T-helper 2 cell (primary cell): ENCODE results near the gene PTH.

Source experiments
- DNase-seq, 5 experiments: peaks; one replicate each; pipeline versions ENCODE4 v3.0.0 to v3.0.0-alpha.2; 2012 to 2022
- total RNA-seq, 2 donors: gene quantifications; one replicate each; lab custom pipeline; 2026; lab: John Stamatoyannopoulos, UW

Gene PTH
- total RNA-seq = 0 reads per million in 2 donors

- DNase-seq = no peak
These were observed at the start of gene PTH for GRCh38 chr11:13495929-13496328. TSS of gene PTH (minus strand) at chr11:13495997. CDS start at chr11:13492855, 3,142 bp downstream.

GRCh38 chr11:13538044-13538443, 42.2 kb upstream of the PTH start:
- DNase-seq = no peak

GRCh38 chr11:13535819-13536218, 40.0 kb upstream of the PTH start:
- no peak for DNase-seq

GRCh38 chr11:13534358-13534757, 38.6 kb upstream of the PTH start:
- DNase-seq = no peak

GRCh38 chr11:13525257-13525656, 29.5 kb upstream of the PTH start:
- DNase-seq = no peak

GRCh38 chr11:13503393-13503792, 7.6 kb upstream of the PTH start:
- DNase-seq = no peak

GRCh38 chr11:13502492-13502891, 6.7 kb upstream of the PTH start:
- no peak for DNase-seq

- DNase-seq = no peak
These were observed 1.7 kb downstream of the PTH start for GRCh38 chr11:13494051-13494450.

GRCh38 chr11:13487661-13488030, 8.2 kb downstream of the PTH start:
- DNase-seq = peak in 2 of 5 experiments; percentile 24 to 43

- DNase-seq = peak; percentile 28 to 67 (median 56)
These were observed 8.7 kb downstream of the PTH start for GRCh38 chr11:13486926-13487660.

GRCh38 chr11:13480198-13480597, 15.6 kb downstream of the PTH start:
- no peak for DNase-seq

- DNase-seq = no peak
These were observed 16.1 kb downstream of the PTH start for GRCh38 chr11:13479688-13480087.

GRCh38 chr11:13475091-13475490, 20.7 kb downstream of the PTH start:
- no peak for DNase-seq

GRCh38 chr11:13473013-13473722, 22.6 kb downstream of the PTH start:
- DNase-seq = no peak

GRCh38 chr11:13468750-13469149, 27.0 kb downstream of the PTH start:
- DNase-seq = no peak

- peak in 1 of 5 experiments; percentile 20 for DNase-seq
These were observed 29.9 kb downstream of the PTH start for GRCh38 chr11:13465909-13466371.

- no peak for DNase-seq
These were observed 32.0 kb downstream of the PTH start for GRCh38 chr11:13463779-13464290.

- peak; percentile 82 to 97 (median 86) for DNase-seq
These were observed 32.7 kb downstream of the PTH start, which contains the start of gene BTBD10 for GRCh38 chr11:13462901-13463778. TSS of gene BTBD10 (minus strand) at chr11:13463222. CDS start at chr11:13445124, 18,098 bp downstream.

- DNase-seq = peak; percentile 32 to 60 (median 48)
These were observed 33.4 kb downstream of the PTH start for GRCh38 chr11:13462311-13462900.

GRCh38 chr11:13461291-13461690, 34.5 kb downstream of the PTH start:
- no peak for DNase-seq

- peak in 1 of 5 experiments; percentile 13 for DNase-seq
These were observed 44.9 kb downstream of the PTH start for GRCh38 chr11:13450832-13451397.

- no peak for DNase-seq
These were observed 46.3 kb downstream of the PTH start for GRCh38 chr11:13449522-13449921.
